B cell (primary cell): ENCODE results near the gene CAMK1D.

ENCODE experiments used
- CTCF ChIP-seq: fragments of 200-600 bp; IDR thresholded peaks from one replicate; pipeline ENCODE4 v1.8.0; 2022; ENCODE audit warnings: antibody characterized with exemption, mild to moderate bottlenecking
- EZH2 ChIP-seq: IDR thresholded peaks from 2 replicates; pipeline ENCODE4 v1.6.1; 2012; ENCODE audit warnings: borderline replicate concordance, low read depth, mild to moderate bottlenecking, moderate library complexity, low read length; ENCODE audit not compliant: insufficient read depth, poor library complexity, severe bottlenecking

GRCh38 chr10:12628964-12629766, 279.8 kb downstream of the CAMK1D start:
- no peak for TF ChIP-seq CTCF
- TF ChIP-seq EZH2 = no peak
